Mesendoderm (in vitro differentiated cells): ENCODE results near the gene HLTF.

Experiments used
- DNase-seq: peaks from one replicate; pipeline ENCODE4 v3.0.0; 2013
- H2AK5ac ChIP-seq: 2 replicates; pipeline ENCODE4 v1.6.1; 2013; ENCODE audit warnings: low read length, inconsistent platforms
- H2BK120ac ChIP-seq: 2 replicates; pipeline ENCODE4 v1.6.1; 2013; ENCODE audit warnings: low read depth, mild to moderate bottlenecking, low read length, moderate library complexity, mixed read lengths
- H2BK15ac ChIP-seq: replicated peaks from 2 replicates; pipeline ENCODE4 v1.6.1; 2013; ENCODE audit warnings: low read depth, mild to moderate bottlenecking, moderate library complexity
- H2BK5ac ChIP-seq: 2 replicates; pipeline ENCODE4 v1.6.1; 2013; ENCODE audit warnings: low read length, inconsistent platforms
- H3K18ac ChIP-seq: 2 replicates; pipeline ENCODE4 v1.6.1; 2013; ENCODE audit warnings: mild to moderate bottlenecking, low read length, mixed read lengths
- H3K23ac ChIP-seq: one replicate; pipeline ENCODE4 v1.6.1; 2013; ENCODE audit warnings: low read length
- H3K27ac ChIP-seq: 2 replicates; pipeline ENCODE4 v1.5.1; 2013; ENCODE audit warnings: low read depth, mild to moderate bottlenecking, inconsistent platforms, low read length, moderate library complexity
- H3K27me3 ChIP-seq: 2 replicates; pipeline ENCODE4 v1.6.1; 2013; ENCODE audit warnings: low read length, control low read depth, mild to moderate bottlenecking, inconsistent platforms; ENCODE audit not compliant: insufficient read depth, poor library complexity
- H3K36me3 ChIP-seq: 2 replicates; pipeline ENCODE4 v1.6.1; 2013; ENCODE audit warnings: low read length, inconsistent platforms; ENCODE audit not compliant: control insufficient read depth, insufficient read depth
- H3K4ac ChIP-seq: one replicate; pipeline ENCODE4 v1.6.1; 2013; ENCODE audit warnings: low read depth, mild to moderate bottlenecking, low read length, moderate library complexity
- H3K4me1 ChIP-seq: 2 replicates; pipeline ENCODE4 v1.6.1; 2013; ENCODE audit warnings: low read depth, low read length, inconsistent platforms; ENCODE audit not compliant: control insufficient read depth
- H3K4me2 ChIP-seq: 2 replicates; pipeline ENCODE4 v1.6.1; 2013; ENCODE audit warnings: low read length
- H3K4me3 ChIP-seq: 2 replicates; pipeline ENCODE4 v1.5.1; 2013; ENCODE audit warnings: mild to moderate bottlenecking, low read length
- H3K56ac ChIP-seq: one replicate; pipeline ENCODE4 v1.6.1; 2013; ENCODE audit warnings: low read length
- H3K79me1 ChIP-seq: 2 replicates; pipeline ENCODE4 v1.6.1; 2013; ENCODE audit warnings: low read length, inconsistent platforms
- H3K79me2 ChIP-seq: 2 replicates; pipeline ENCODE4 v1.6.1; 2013; ENCODE audit warnings: mild to moderate bottlenecking, low read length; ENCODE audit not compliant: control insufficient read depth, insufficient read depth
- H3K9ac ChIP-seq: 2 replicates; pipeline ENCODE4 v1.6.1; 2013; ENCODE audit warnings: low read length, inconsistent platforms
- H4K5ac ChIP-seq: one replicate; pipeline ENCODE4 v1.6.1; 2013; ENCODE audit warnings: low read length
- H4K8ac ChIP-seq: one replicate; pipeline ENCODE4 v1.6.1; 2013; ENCODE audit warnings: low read depth, mild to moderate bottlenecking, control low read depth, low read length, moderate library complexity
- WGBS: extraction: QIAGEN DNeasy Blood & Tissue Kit; methylation state at CpG from one replicate; pipeline ENCODE4 v1.1.7; 2013; ENCODE audit warnings: low lambda C conversion rate, missing lambda C conversion rate; ENCODE audit not compliant: insufficient coverage; ENCODE audit errors: extremely low coverage; 5-methylcytosine and 5-hydroxymethylcytosine counted together

Gene HLTF

DNA sequence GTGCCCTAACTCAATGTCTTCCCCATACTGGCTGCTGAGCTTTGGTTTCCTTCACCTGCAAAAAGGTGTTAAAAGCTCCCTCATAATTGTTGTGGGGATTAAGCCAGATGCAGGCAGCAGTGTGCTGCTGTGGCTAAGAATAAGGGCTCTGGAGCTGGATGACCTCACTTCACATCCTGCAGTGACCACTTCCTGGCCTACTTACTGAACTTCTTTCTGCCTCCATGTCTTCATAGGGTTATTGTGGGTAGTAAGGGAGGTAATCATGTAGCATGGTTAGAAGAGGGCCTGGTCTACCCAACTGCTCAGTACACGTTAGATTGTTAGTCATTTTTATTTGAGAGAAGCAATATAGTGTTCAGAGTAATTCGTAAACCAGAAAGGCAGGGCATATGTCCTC is 76.6 kb downstream of the HLTF start:
- no peak overlapping the region for H3K18ac ChIP-seq
- H3K4me2 ChIP-seq, result no peak overlapping the region
- H3K27ac ChIP-seq, result no peak overlapping the region
- H3K9ac ChIP-seq, result no peak overlapping the region
- peaks cover 3% of the 10 kb centered on the region for H3K36me3 ChIP-seq
- no peak overlapping the region for H4K8ac ChIP-seq
- H3K79me2 ChIP-seq, result no peaks in the 10 kb centered on the region
- no peaks in the 10 kb centered on the region for H3K27me3 ChIP-seq
- no peak overlapping the region for H2BK15ac ChIP-seq
- no peaks in the 10 kb centered on the region for H3K4me1 ChIP-seq
- H2BK5ac ChIP-seq, result no peak overlapping the region
- H3K79me1 ChIP-seq, result no peaks in the 10 kb centered on the region
- WGBS, result no CpG with 5 or more reads among the region's 2 CpGs
- no peak overlapping the region for H3K4me3 ChIP-seq
- H4K5ac ChIP-seq, result no peak overlapping the region
- no peak for DNase-seq
- no peak overlapping the region for H2BK120ac ChIP-seq
- H2AK5ac ChIP-seq, result no peak overlapping the region
- H3K4ac ChIP-seq, result no peak overlapping the region
- no peak overlapping the region for H3K56ac ChIP-seq
- H3K23ac ChIP-seq, result no peak overlapping the region

- Histone ChIP-seq H3K4me3 (no peak overlapping the region), H3K27ac (no peak overlapping the region), H2BK5ac (no peak overlapping the region), H3K27me3 (no peaks in the 10 kb centered on the region), H4K5ac (no peak overlapping the region), H4K8ac (no peak overlapping the region), H3K18ac (no peak overlapping the region), H3K9ac (no peak overlapping the region), H2AK5ac (no peak overlapping the region), H3K36me3 (peaks cover 3% of the 10 kb centered on the region), H3K23ac (no peak overlapping the region), H3K56ac (no peak overlapping the region), H2BK120ac (no peak overlapping the region), H3K4me1 (peaks cover 6% of the 10 kb centered on the region), H3K79me2 (no peaks in the 10 kb centered on the region), H2BK15ac (no peak overlapping the region), H3K79me1 (no peaks in the 10 kb centered on the region), H3K4ac (no peak overlapping the region), H3K4me2 (no peak overlapping the region)
- no CpG with 5 or more reads among the region's 7 CpGs for WGBS
- DNase-seq, result no peak
These were observed 78.6 kb downstream of the HLTF start for GRCh38 chr3:149007567-149008257.

GRCh38 chr3:149005416-149005815 is 80.9 kb downstream of the HLTF start:
- H2BK5ac ChIP-seq, result no peak overlapping the region
- no peak overlapping the region for H3K4me2 ChIP-seq
- no peak overlapping the region for H3K4ac ChIP-seq
- H3K27me3 ChIP-seq, result no peaks in the 10 kb centered on the region
- H2BK120ac ChIP-seq, result no peak overlapping the region
- H3K27ac ChIP-seq, result no peak overlapping the region
- no peak for DNase-seq
- WGBS, result no CpG with 5 or more reads among the region's 1 CpG
- no peak overlapping the region for H3K23ac ChIP-seq
- no peak overlapping the region for H2BK15ac ChIP-seq
- H3K79me2 ChIP-seq, result no peaks in the 10 kb centered on the region
- peaks cover 6% of the 10 kb centered on the region for H3K4me1 ChIP-seq
- H3K4me3 ChIP-seq, result no peak overlapping the region
- H3K79me1 ChIP-seq, result no peaks in the 10 kb centered on the region
- H3K9ac ChIP-seq, result no peak overlapping the region
- no peak overlapping the region for H3K56ac ChIP-seq
- no peaks in the 10 kb centered on the region for H3K36me3 ChIP-seq
- H2AK5ac ChIP-seq, result no peak overlapping the region
- no peak overlapping the region for H3K18ac ChIP-seq
- no peak overlapping the region for H4K5ac ChIP-seq
- no peak overlapping the region for H4K8ac ChIP-seq

- no peak overlapping the region for H3K9ac ChIP-seq
- H3K4me3 ChIP-seq, result no peak overlapping the region
- H2BK5ac ChIP-seq, result peak overlapping the region; percentile 7
- no peaks in the 10 kb centered on the region for H3K27me3 ChIP-seq
- no peak overlapping the region for H4K5ac ChIP-seq
- no peak overlapping the region for H3K18ac ChIP-seq
- H3K4ac ChIP-seq, result no peak overlapping the region
- WGBS, result no CpG with 5 or more reads among the region's 4 CpGs
- no peak overlapping the region for H3K23ac ChIP-seq
- no peak overlapping the region for H2BK120ac ChIP-seq
- peak overlapping the region; percentile 27 for H2AK5ac ChIP-seq
- no peaks in the 10 kb centered on the region for H3K79me2 ChIP-seq
- peak overlapping the region; percentile 36 for H3K56ac ChIP-seq
- DNase-seq, result no peak
- H3K36me3 ChIP-seq, result no peaks in the 10 kb centered on the region
- H3K79me1 ChIP-seq, result no peaks in the 10 kb centered on the region
- H2BK15ac ChIP-seq, result no peak overlapping the region
- H3K27ac ChIP-seq, result no peak overlapping the region
- H4K8ac ChIP-seq, result no peak overlapping the region
- H3K4me1 ChIP-seq, result peaks cover 6% of the 10 kb centered on the region
- no peak overlapping the region for H3K4me2 ChIP-seq
These were observed 81.7 kb downstream of the HLTF start for GRCh38 chr3:149004622-149005021.

GRCh38 chr3:149003653-149004305 is 82.6 kb downstream of the HLTF start:
- H2BK120ac ChIP-seq, result no peak overlapping the region
- no peak overlapping the region for H3K4me2 ChIP-seq

More at GRCh38 chr3:149003653-149004305, 82.6 kb downstream of the HLTF start:
- Histone ChIP-seq H3K18ac (no peak overlapping the region), H3K79me1 (no peaks in the 10 kb centered on the region), H3K36me3 (no peaks in the 10 kb centered on the region), H3K4me1 (peaks cover 6% of the 10 kb centered on the region), H3K23ac (no peak overlapping the region), H2BK15ac (no peak overlapping the region), H3K9ac (no peak overlapping the region), H3K4ac (no peak overlapping the region), H3K27ac (no peak overlapping the region), H4K5ac (no peak overlapping the region), H3K79me2 (no peaks in the 10 kb centered on the region), H3K4me3 (no peak overlapping the region), H3K27me3 (no peaks in the 10 kb centered on the region), H3K56ac (peak overlapping the region; percentile 61), H2BK5ac (no peak overlapping the region), H4K8ac (no peak overlapping the region), H2AK5ac (no peak overlapping the region)
- WGBS, result no CpG with 5 or more reads among the region's 6 CpGs
- peak; percentile 70 for DNase-seq
